H1 (cell line): ENCODE measurements around the gene CHPT1.
"Not testable (repeated sequence)": the region's sequence is repeated elsewhere in the genome, so short reads cannot be mapped to it uniquely, and the experiment has no call there.

ENCODE experiments used
- BCL11A ChIP-seq, 2 experiments: IDR thresholded peaks; one replicate each; pipeline ENCODE4 v1.6.1; 2011; ENCODE audit warnings: low read depth in 2 of 2, low read length in 2 of 2, mild to moderate bottlenecking in 2 of 2
- CTCF ChIP-seq, 3 experiments: IDR thresholded peaks; 1 replicate in 2 of 3; 2 replicates in 1 of 3; pipeline versions ENCODE4 v1.5.1 to v1.6.1; 2011; ENCODE audit warnings: low read length in 3 of 3, mild to moderate bottlenecking in 3 of 3, inconsistent platforms in 2 of 3, low read depth in 1 of 3, moderate library complexity in 1 of 3; ENCODE audit not compliant: insufficient read depth in 1 of 3; ENCODE audit errors: control extremely low read depth in 1 of 3
- EZH2 ChIP-seq: fragments of 200-600 bp; sonication (generic); IDR thresholded peaks from 2 replicates; pipeline ENCODE4 v1.7.1; 2012; ENCODE audit warnings: low read depth, mild to moderate bottlenecking, moderate library complexity, low read length, inconsistent platforms; ENCODE audit not compliant: severe bottlenecking
- HDAC6 ChIP-seq: IDR thresholded peaks from one replicate; pipeline ENCODE4 v1.7.1; 2012; ENCODE audit warnings: low read depth, mild to moderate bottlenecking, inconsistent platforms, low read length, moderate library complexity
- NANOG ChIP-seq: IDR thresholded peaks from 2 replicates; pipeline ENCODE4 v1.6.1; 2011; ENCODE audit warnings: low read length, low read depth, mild to moderate bottlenecking, inconsistent platforms; ENCODE audit not compliant: insufficient read depth, poor library complexity, severe bottlenecking
- POLR2A ChIP-seq, 2 experiments: IDR thresholded peaks; 1 replicate in 1 of 2; 2 replicates in 1 of 2; pipeline ENCODE4 v1.6.1; 2011; ENCODE audit warnings: low read depth in 2 of 2, low read length in 2 of 2, mild to moderate bottlenecking in 2 of 2; ENCODE audit errors: control extremely low read depth in 1 of 2
- POLR2AphosphoS5 ChIP-seq: IDR thresholded peaks from 2 replicates; pipeline ENCODE4 v1.6.1; 2011; ENCODE audit warnings: low read depth, low read length
- RNF2 ChIP-seq: fragments of 200-900, 300-1000 bp; sonication (generic); IDR thresholded peaks from 2 replicates; pipeline ENCODE4 v1.7.1; 2016; ENCODE audit warnings: borderline replicate concordance, low read depth, mild to moderate bottlenecking, antibody characterized with exemption, low read length; ENCODE audit not compliant: poor library complexity, severe bottlenecking; ENCODE audit errors: missing control alignments
- SRF ChIP-seq: IDR thresholded peaks from 2 replicates; pipeline ENCODE4 v1.6.1; 2011; ENCODE audit warnings: mild to moderate bottlenecking, low read depth, low read length, moderate library complexity
- USF2 ChIP-seq: IDR thresholded peaks from 2 replicates; pipeline ENCODE4 v1.6.1; 2011; ENCODE audit warnings: low read length, improper control_type of control experiment
- YY1 ChIP-seq: IDR thresholded peaks from 2 replicates; pipeline ENCODE4 v1.6.1; 2011; ENCODE audit warnings: low read depth, mild to moderate bottlenecking, low read length

- TF ChIP-seq NANOG; POLR2A (IDR thresholded peaks at IDR 0.05; ENCODE audit: control extremely low read depth in 1 of 2, low read depth in 2 of 2, low read length in 2 of 2); RNF2; SRF; CTCF (IDR thresholded peaks at IDR 0.05; ENCODE audit: control extremely low read depth in 1 of 3, insufficient read depth in 1 of 3, low read depth in 1 of 3, low read length in 3 of 3); EZH2; POLR2AphosphoS5; YY1; BCL11A (IDR thresholded peaks at IDR 0.05; ENCODE audit: low read depth in 2 of 2, low read length in 2 of 2); USF2; HDAC6: not testable (repeated sequence)
Measured at GRCh38 chr12:101734482-101734881, 37.0 kb downstream of the CHPT1 start.
